Measurements from ENCODE around the gene TDRD5.

DNA sequence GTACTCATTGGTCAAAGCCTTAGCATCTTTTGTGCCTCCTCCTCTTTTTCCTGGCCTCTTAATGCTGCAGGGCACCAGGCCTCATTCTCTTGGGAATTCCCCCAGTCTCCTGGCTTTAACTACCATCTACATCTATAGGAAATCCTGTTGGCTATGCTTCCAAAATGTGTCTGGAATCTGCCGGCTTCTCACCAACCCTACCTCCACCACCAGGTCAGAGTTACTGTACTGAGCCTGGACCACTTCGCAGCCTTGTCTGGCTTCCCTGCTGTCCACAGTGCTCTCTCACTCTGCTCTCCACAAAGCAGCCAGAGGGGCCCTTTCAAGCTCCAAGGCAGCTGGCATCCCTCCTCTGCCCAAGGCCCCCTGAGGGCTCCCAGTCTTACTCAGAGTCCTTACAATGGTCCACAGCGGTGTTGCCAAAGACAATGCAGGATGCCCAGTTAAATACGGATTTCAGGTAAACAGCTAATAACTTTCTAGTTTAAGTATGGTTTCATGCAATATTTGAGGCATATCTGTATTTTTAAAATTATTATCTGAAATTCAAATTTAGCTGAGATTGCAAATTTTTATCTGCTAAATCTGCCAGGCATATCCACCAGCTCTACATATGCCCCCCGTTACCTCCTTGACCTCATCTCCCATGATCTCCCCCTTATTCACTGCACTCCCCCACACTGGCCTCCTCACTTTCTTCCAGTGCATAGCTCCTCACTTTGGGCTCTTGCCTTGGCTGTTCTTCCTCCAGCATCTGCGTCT is 117.0 kb downstream of the TDRD5 start:
- TF ChIP-seq POLR2A (IDR thresholded peaks at IDR 0.05) = no peak
- TF ChIP-seq, protein P1, sequence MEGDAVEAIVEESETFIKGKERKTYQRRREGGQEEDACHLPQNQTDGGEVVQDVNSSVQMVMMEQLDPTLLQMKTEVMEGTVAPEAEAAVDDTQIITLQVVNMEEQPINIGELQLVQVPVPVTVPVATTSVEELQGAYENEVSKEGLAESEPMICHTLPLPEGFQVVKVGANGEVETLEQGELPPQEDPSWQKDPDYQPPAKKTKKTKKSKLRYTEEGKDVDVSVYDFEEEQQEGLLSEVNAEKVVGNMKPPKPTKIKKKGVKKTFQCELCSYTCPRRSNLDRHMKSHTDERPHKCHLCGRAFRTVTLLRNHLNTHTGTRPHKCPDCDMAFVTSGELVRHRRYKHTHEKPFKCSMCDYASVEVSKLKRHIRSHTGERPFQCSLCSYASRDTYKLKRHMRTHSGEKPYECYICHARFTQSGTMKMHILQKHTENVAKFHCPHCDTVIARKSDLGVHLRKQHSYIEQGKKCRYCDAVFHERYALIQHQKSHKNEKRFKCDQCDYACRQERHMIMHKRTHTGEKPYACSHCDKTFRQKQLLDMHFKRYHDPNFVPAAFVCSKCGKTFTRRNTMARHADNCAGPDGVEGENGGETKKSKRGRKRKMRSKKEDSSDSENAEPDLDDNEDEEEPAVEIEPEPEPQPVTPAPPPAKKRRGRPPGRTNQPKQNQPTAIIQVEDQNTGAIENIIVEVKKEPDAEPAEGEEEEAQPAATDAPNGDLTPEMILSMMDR (IDR thresholded peaks at IDR 0.05) = no peak
